Coronary artery (tissue), 2 donors: Measurements from ENCODE around the gene BBS9.

Experiments
- DNase-seq: peaks from one replicate; pipeline ENCODE4 v3.0.0-alpha.2; 2017; ENCODE audit warnings: low spot score
- H3K27ac ChIP-seq, 2 donors: fragments of 200-600 bp; sonication (generic); one replicate each; pipeline ENCODE4 v1.5.1; 2016 to 2019
- H3K4me3 ChIP-seq: fragments of 200-600 bp; sonication (generic); 2 replicates; pipeline ENCODE4 v1.5.1; 2016; ENCODE audit warnings: mild to moderate bottlenecking, moderate library complexity
- CTCF ChIP-seq: fragments of 200-600 bp; sonication (generic); IDR thresholded peaks from one replicate; pipeline ENCODE4 v1.5.1; 2019; ENCODE audit warnings: antibody characterized with exemption

Gene BBS9

GRCh38 chr7:33563651-33564050 is 434.3 kb downstream of the BBS9 start:
- Histone ChIP-seq H3K27ac (no peak overlapping the region), H3K4me3 (no peak overlapping the region)
- no peak for TF ChIP-seq CTCF
- DNase-seq = no peak

- H3K27ac ChIP-seq = no peak overlapping the region
- H3K4me3 ChIP-seq = no peak overlapping the region
- DNase-seq = no peak
- TF ChIP-seq CTCF = no peak
These were observed 448.8 kb downstream of the BBS9 start for GRCh38 chr7:33578166-33578565.

GRCh38 chr7:33578881-33579672 is 449.7 kb downstream of the BBS9 start:
- DNase-seq = no peak
- TF ChIP-seq CTCF = no peak
- no peak overlapping the region for H3K27ac ChIP-seq
- no peak overlapping the region for H3K4me3 ChIP-seq

- Histone ChIP-seq H3K27ac (no peak overlapping the region), H3K4me3 (no peak overlapping the region)
- TF ChIP-seq CTCF = no peak
- DNase-seq = no peak
These were observed 450.3 kb downstream of the BBS9 start for GRCh38 chr7:33579673-33579960.

- TF ChIP-seq CTCF = no peak
- Histone ChIP-seq H3K27ac (no peak overlapping the region), H3K4me3 (no peak overlapping the region)
- DNase-seq = no peak
These were observed 451.9 kb downstream of the BBS9 start for GRCh38 chr7:33581236-33581635.

- DNase-seq = no peak
- TF ChIP-seq CTCF = no peak
- H3K27ac ChIP-seq = no peak overlapping the region
- no peak overlapping the region for H3K4me3 ChIP-seq
These were observed 452.7 kb downstream of the BBS9 start for GRCh38 chr7:33582104-33582503.

GRCh38 chr7:33582533-33582932 is 453.2 kb downstream of the BBS9 start:
- Histone ChIP-seq H3K4me3 (no peak overlapping the region), H3K27ac (no peak overlapping the region)
- TF ChIP-seq CTCF = no peak
- no peak for DNase-seq
